Esophagus muscularis mucosa (tissue), 3 donors: ENCODE data around the gene DOK7.

ENCODE experiments used
- CTCF ChIP-seq, 3 experiments: fragments of 200-600 bp in 2 of 3; fragments of 450-650 bp in 1 of 3; sonication (generic) in 2 of 3; IDR thresholded peaks; one replicate each; pipeline ENCODE4 v1.5.1; 2017 to 2019; ENCODE audit warnings: antibody characterized with exemption in 3 of 3, mild to moderate bottlenecking in 2 of 3, moderate library complexity in 1 of 3
- POLR2A ChIP-seq: fragments of 450-650 bp; IDR thresholded peaks from one replicate; pipeline ENCODE4 v1.6.1; 2017; ENCODE audit warnings: antibody characterized with exemption, moderate library complexity, mild to moderate bottlenecking, low read depth

GRCh38 chr4:3473181-3473950, 10.3 kb downstream of the DOK7 start:
- TF ChIP-seq CTCF (IDR thresholded peaks at IDR 0.05) (no peak), POLR2A (no peak)
